ENCODE data around the gene RSPH6A.

The RSPH6A gene

GRCh38 chr19:45782820-45783785, 32.0 kb downstream of the RSPH6A start:
- H4K8ac ChIP-seq (ENCODE audit: low read length) = peak overlapping the region; percentile 75
- H2AK5ac ChIP-seq (ENCODE audit: low read length, severe bottlenecking) = peak overlapping the region; percentile 61
- H2BK120ac ChIP-seq (ENCODE audit: low read depth, low read length) = peak overlapping the region; percentile 77
- peak overlapping the region in 1 of 2 experiments; percentile 88 for H3K4me3 ChIP-seq (ENCODE audit: insufficient read depth in 1 of 2, low read depth in 1 of 2, low read length in 2 of 2)
- H3K4me2 ChIP-seq (ENCODE audit: low read length, poor library complexity, severe bottlenecking) = peak overlapping the region; percentile 57
- H3K4ac ChIP-seq (ENCODE audit: low read depth in 1 of 2, low read length in 2 of 2) = peak overlapping the region; percentile 52 to 79
- peak; percentile 91 for DNase-seq
- H3K18ac ChIP-seq (ENCODE audit: low read depth in 1 of 2, low read length in 2 of 2) = peak overlapping the region; percentile 82 to 86
- peak overlapping the region; percentile 65 for H2BK15ac ChIP-seq (ENCODE audit: low read depth, poor library complexity, severe bottlenecking)
- peak overlapping the region; percentile 75 for H2BK5ac ChIP-seq (ENCODE audit: low read depth, low read length, poor library complexity, severe bottlenecking)
- H3K79me1 ChIP-seq (replicated peaks; ENCODE audit: low read length, poor library complexity, severe bottlenecking) = peaks cover 51% of the 10 kb centered on the region
- no peak overlapping the region for H3K23ac ChIP-seq (ENCODE audit: low read length in 2 of 2)
- no peaks in the 10 kb centered on the region for H3K27me3 ChIP-seq (ENCODE audit: control insufficient read depth in 1 of 2, insufficient read depth in 1 of 2, low read length in 2 of 2)
- peak overlapping the region; percentile 3 for H2AFZ ChIP-seq (ENCODE audit: low read depth, low read length)
- H3K9ac ChIP-seq (ENCODE audit: low read length) = peak overlapping the region; percentile 87
- H2BK12ac ChIP-seq (ENCODE audit: low read length in 2 of 2) = peak overlapping the region; percentile 15 to 55
- peaks cover 45 to 63% of the 10 kb centered on the region in 2 experiments for H3K36me3 ChIP-seq (ENCODE audit: control insufficient read depth in 1 of 2, insufficient read depth in 2 of 2, low read depth in 1 of 2, low read length in 2 of 2)
- peak overlapping the region; percentile 83 for H4K91ac ChIP-seq (ENCODE audit: low read length)
- 26% methylated on average over 19 of the region's 26 CpGs for WGBS
- H3K27ac ChIP-seq (ENCODE audit: low read length, poor library complexity, severe bottlenecking) = peak overlapping the region; percentile 92
- H3K14ac ChIP-seq (ENCODE audit: low read length in 2 of 2) = peak overlapping the region in 1 of 2 experiments; percentile 89
- no peaks in the 10 kb centered on the region for H3K9me3 ChIP-seq (ENCODE audit: control insufficient read depth, low read length)
- peaks cover 48% of the 10 kb centered on the region for H3K4me1 ChIP-seq (ENCODE audit: control insufficient read depth, insufficient read depth, low read depth, low read length)

GRCh38 chr19:45782162-45782691, 32.9 kb downstream of the RSPH6A start, which contains the start of gene DMPK:
DMPK (minus strand) TSS chr19:45782490; CDS start chr19:45782352, 138 bp downstream.
- H3K4me1 ChIP-seq (ENCODE audit: control insufficient read depth, insufficient read depth, low read depth, low read length) = peaks cover 48% of the 10 kb centered on the region
- peak within 1 kb of the TSS; percentile 3 for H2AFZ ChIP-seq (ENCODE audit: low read depth, low read length)
- peak within 1 kb of the TSS; percentile 94 for H2BK120ac ChIP-seq (ENCODE audit: low read depth, low read length)
- peak; percentile 60 for DNase-seq
- WGBS = 36% methylated on average over 14 of the region's 18 CpGs
- H3K27me3 ChIP-seq (ENCODE audit: control insufficient read depth in 1 of 2, insufficient read depth in 1 of 2, low read length in 2 of 2) = no peaks in the 10 kb centered on the region
- H3K18ac ChIP-seq (ENCODE audit: low read depth in 1 of 2, low read length in 2 of 2) = peak within 1 kb of the TSS; percentile 82 to 86
- no peaks in the 10 kb centered on the region for H3K9me3 ChIP-seq (ENCODE audit: control insufficient read depth, low read length)
- H3K23ac ChIP-seq (ENCODE audit: low read length in 2 of 2) = peak within 1 kb of the TSS in 1 of 2 experiments; percentile 11
- peaks cover 51% of the 10 kb centered on the region for H3K79me1 ChIP-seq (replicated peaks; ENCODE audit: low read length, poor library complexity, severe bottlenecking)
- H2BK5ac ChIP-seq (ENCODE audit: low read depth, low read length, poor library complexity, severe bottlenecking) = peak within 1 kb of the TSS; percentile 75
- peak within 1 kb of the TSS; percentile 87 for H3K9ac ChIP-seq (ENCODE audit: low read length)
- peak within 1 kb of the TSS; percentile 22 to 75 for H2BK12ac ChIP-seq (ENCODE audit: low read length in 2 of 2)
- peaks cover 47 to 64% of the 10 kb centered on the region in 2 experiments for H3K36me3 ChIP-seq (ENCODE audit: control insufficient read depth in 1 of 2, insufficient read depth in 2 of 2, low read depth in 1 of 2, low read length in 2 of 2)
- H2BK15ac ChIP-seq (ENCODE audit: low read depth, poor library complexity, severe bottlenecking) = peak within 1 kb of the TSS; percentile 65
- peak within 1 kb of the TSS; percentile 92 for H3K27ac ChIP-seq (ENCODE audit: low read length, poor library complexity, severe bottlenecking)
- H4K8ac ChIP-seq (ENCODE audit: low read length) = peak within 1 kb of the TSS; percentile 75
- H3K4ac ChIP-seq (ENCODE audit: low read depth in 1 of 2, low read length in 2 of 2) = peak within 1 kb of the TSS; percentile 52 to 79
- H3K14ac ChIP-seq (ENCODE audit: low read length in 2 of 2) = peak within 1 kb of the TSS in 1 of 2 experiments; percentile 89
- peak within 1 kb of the TSS; percentile 59 to 88 for H3K4me3 ChIP-seq (ENCODE audit: insufficient read depth in 1 of 2, low read depth in 1 of 2, low read length in 2 of 2)
- H2AK5ac ChIP-seq (ENCODE audit: low read length, severe bottlenecking) = peak within 1 kb of the TSS; percentile 61
- peak within 1 kb of the TSS; percentile 83 for H4K91ac ChIP-seq (ENCODE audit: low read length)
- peak within 1 kb of the TSS; percentile 71 for H3K4me2 ChIP-seq (ENCODE audit: low read length, poor library complexity, severe bottlenecking)

GRCh38 chr19:45781214-45782161, 33.6 kb downstream of the RSPH6A start:
- H4K91ac ChIP-seq (ENCODE audit: low read length) = peak overlapping the region; percentile 66
- WGBS = 81% methylated on average over 17 of the region's 17 CpGs
- peak overlapping the region in 1 of 2 experiments; percentile 11 for H3K23ac ChIP-seq (ENCODE audit: low read length in 2 of 2)
- H3K4me2 ChIP-seq (ENCODE audit: low read length, poor library complexity, severe bottlenecking) = peak overlapping the region; percentile 71
- peak overlapping the region in 1 of 2 experiments; percentile 61 for H3K14ac ChIP-seq (ENCODE audit: low read length in 2 of 2)
- H3K79me1 ChIP-seq (replicated peaks; ENCODE audit: low read length, poor library complexity, severe bottlenecking) = peaks cover 51% of the 10 kb centered on the region
- H3K9ac ChIP-seq (ENCODE audit: low read length) = peak overlapping the region; percentile 83
- H2BK120ac ChIP-seq (ENCODE audit: low read depth, low read length) = peak overlapping the region; percentile 94
- peaks cover 47 to 64% of the 10 kb centered on the region in 2 experiments for H3K36me3 ChIP-seq (ENCODE audit: control insufficient read depth in 1 of 2, insufficient read depth in 2 of 2, low read depth in 1 of 2, low read length in 2 of 2)
- H2BK5ac ChIP-seq (ENCODE audit: low read depth, low read length, poor library complexity, severe bottlenecking) = no peak overlapping the region
- H3K9me3 ChIP-seq (ENCODE audit: control insufficient read depth, low read length) = no peaks in the 10 kb centered on the region
- H2AFZ ChIP-seq (ENCODE audit: low read depth, low read length) = no peak overlapping the region
- peak overlapping the region; percentile 64 for H2BK15ac ChIP-seq (ENCODE audit: low read depth, poor library complexity, severe bottlenecking)
- no peak overlapping the region for H4K8ac ChIP-seq (ENCODE audit: low read length)
- peak overlapping the region; percentile 14 for H2AK5ac ChIP-seq (ENCODE audit: low read length, severe bottlenecking)
- H3K18ac ChIP-seq (ENCODE audit: low read depth in 1 of 2, low read length in 2 of 2) = peak overlapping the region; percentile 52 to 84
- peak overlapping the region; percentile 75 to 76 for H3K4ac ChIP-seq (ENCODE audit: low read depth in 1 of 2, low read length in 2 of 2)
- peak overlapping the region; percentile 59 to 88 for H3K4me3 ChIP-seq (ENCODE audit: insufficient read depth in 1 of 2, low read depth in 1 of 2, low read length in 2 of 2)
- peak overlapping the region; percentile 46 for H3K27ac ChIP-seq (ENCODE audit: low read length, poor library complexity, severe bottlenecking)
- H3K27me3 ChIP-seq (ENCODE audit: control insufficient read depth in 1 of 2, insufficient read depth in 1 of 2, low read length in 2 of 2) = no peaks in the 10 kb centered on the region
- H3K4me1 ChIP-seq (ENCODE audit: control insufficient read depth, insufficient read depth, low read depth, low read length) = peaks cover 50% of the 10 kb centered on the region
- DNase-seq = no peak
- peak overlapping the region; percentile 22 to 45 for H2BK12ac ChIP-seq (ENCODE audit: low read length in 2 of 2)

Measured in mesenchymal stem cell (in vitro differentiated cells and primary cell).